Smooth muscle cell of trachea (primary cell): ENCODE results near the gene GGTA1. TPM values are rescaled to one million over a fixed set of nuclear protein-coding genes. Genes with fewer than 3 reads are reported as not detected.

Source experiments
- total RNA-seq: library from RNA; depleted of rRNA; stranded (reverse); fragments of >200 nt; gene quantifications from 2 replicates; pipeline ENCODE4 v1.2.1, GENCODE V29; 2014

GGTA1 gene
- total RNA-seq: not detected in 2 replicates

DNA sequence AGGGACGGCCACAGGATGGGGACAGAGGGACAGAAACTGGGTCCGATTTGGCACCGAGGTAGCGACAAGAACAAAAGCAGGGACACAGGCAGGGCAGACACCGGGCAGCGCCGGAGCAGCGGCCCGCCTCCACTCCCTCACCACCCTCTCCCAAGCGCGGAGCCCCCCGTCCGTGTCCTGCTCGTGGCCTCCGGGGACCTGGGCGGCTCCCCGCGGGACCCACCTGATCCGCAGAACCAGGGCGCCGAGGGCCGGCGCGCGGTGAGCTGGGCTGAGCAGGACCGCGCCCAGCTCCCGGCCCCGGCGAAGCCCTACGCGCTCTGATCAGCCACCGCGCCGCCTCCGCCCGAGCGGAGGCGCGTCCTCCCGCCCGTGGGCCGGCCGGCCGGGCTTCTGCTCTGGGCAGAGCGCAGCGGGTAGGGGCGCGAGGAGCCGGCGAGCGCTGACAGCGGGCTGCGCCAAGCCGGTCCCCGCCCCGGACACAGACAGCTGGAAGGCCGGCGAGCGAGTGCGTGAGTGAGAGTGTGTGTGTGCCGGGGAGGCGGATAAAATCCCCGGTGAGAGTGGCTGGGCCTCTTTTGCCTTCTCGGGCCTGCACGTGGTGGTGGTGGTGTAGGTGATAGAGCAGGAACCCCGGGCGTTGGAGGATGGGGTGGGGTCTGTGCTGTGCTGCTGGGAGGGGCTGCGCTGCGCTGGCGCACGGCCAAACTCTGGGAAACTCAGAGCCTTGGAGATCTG is at the start of gene GGTA1:
GGTA1 (minus strand) TSS at position 418 of the 738 bp plus-strand sequence. CDS start 31,922 bp downstream, outside the sequence.

Other genes starting within 250 kb of the GGTA1 start
- 461 and 1,128 TPM in 2 replicates for gene GSN, start 231.7 kb downstream of the GGTA1 start, total RNA-seq
- 106 and 172 TPM in 2 replicates for gene STOM, start 129.6 kb downstream of the GGTA1 start, total RNA-seq
- 6.7 and 22.2 TPM in 2 replicates for gene DAB2IP, start 151.8 kb upstream of the GGTA1 start, total RNA-seq